IMR-90 (cell line): ENCODE measurements around the gene TPP1. TPM values are rescaled to one million over a fixed set of nuclear protein-coding genes. Genes with fewer than 3 reads are reported as not detected.

Experiments
- ATAC-seq: fragments of 200-7000 bp; cut with Tn5 transposase; 2 replicates; pipeline ENCODE4 v1.9.1; 2020; ENCODE audit warnings: low read depth, mild to moderate bottlenecking, moderate library complexity
- BruUV-seq: library from RNA; stranded (reverse); fragments of 400-500 nt; replicated peaks from 2 replicates; lab custom pipeline; 2021; lab: Mats Ljungman, UMichigan
- CTCF ChIA-PET: fragments of 300-600 bp; formaldehyde crosslinking; extraction: SDS; loops from one replicate; lab custom pipeline; 2021; ENCODE audit warnings: antibody characterized with exemption; lab: Yijun Ruan, JAX
- POLR2A ChIA-PET: fragments of 300-600 bp; sonication (Branson Sonifier 250); formaldehyde crosslinking; loops from one replicate; lab custom pipeline; 2022; ENCODE audit warnings: antibody characterized with exemption; ENCODE audit not compliant: unreplicated experiment; lab: Charles Lee
- DNase-seq: peaks from one replicate; pipeline ENCODE4 v3.0.0; 2013
- H2AFZ ChIP-seq: replicated peaks from 2 replicates; pipeline ENCODE3; 2013; ENCODE audit warnings: low read length, mild to moderate bottlenecking; ENCODE audit not compliant: poor library complexity
- H2AK5ac ChIP-seq: 2 replicates; pipeline ENCODE4 v1.6.1; 2013; ENCODE audit warnings: low read depth, low read length, inconsistent platforms
- H2AK9ac ChIP-seq: replicated peaks from 2 replicates; pipeline ENCODE3; 2013; ENCODE audit warnings: mild to moderate bottlenecking, low read depth, low read length, moderate library complexity; ENCODE audit not compliant: poor library complexity
- H2BK120ac ChIP-seq: 2 replicates; pipeline ENCODE4 v1.6.1; 2013; ENCODE audit warnings: low read depth, low read length, inconsistent platforms
- H2BK15ac ChIP-seq: 3 replicates; pipeline ENCODE4 v1.6.1; 2013; ENCODE audit warnings: low read depth, low read length, inconsistent platforms
- H2BK20ac ChIP-seq: 2 replicates; pipeline ENCODE4 v1.6.1; 2013; ENCODE audit warnings: low read depth, mild to moderate bottlenecking, inconsistent platforms, low read length, moderate library complexity
- H2BK5ac ChIP-seq: 2 replicates; pipeline ENCODE4 v1.6.1; 2013; ENCODE audit warnings: mild to moderate bottlenecking, low read depth, low read length, inconsistent platforms; ENCODE audit not compliant: poor library complexity, severe bottlenecking
- H3K14ac ChIP-seq: replicated peaks from 2 replicates; pipeline ENCODE4 v1.6.1; 2013; ENCODE audit warnings: low read depth, low read length, inconsistent platforms
- H3K18ac ChIP-seq: 2 replicates; pipeline ENCODE4 v1.6.1; 2013; ENCODE audit warnings: low read depth, low read length, control low read depth
- H3K23ac ChIP-seq: 2 replicates; pipeline ENCODE4 v1.6.1; 2013; ENCODE audit warnings: low read depth, low read length, inconsistent platforms
- H3K27ac ChIP-seq: 2 replicates; pipeline ENCODE4 v1.5.1; 2013; ENCODE audit warnings: mild to moderate bottlenecking, control low read depth, low read length; ENCODE audit not compliant: insufficient read depth
- H3K27me3 ChIP-seq: 2 replicates; pipeline ENCODE4 v1.6.1; 2013; ENCODE audit warnings: low read length; ENCODE audit not compliant: control insufficient read depth, insufficient read depth
- H3K36me3 ChIP-seq: 2 replicates; pipeline ENCODE4 v1.6.1; 2013; ENCODE audit warnings: low read length, mixed read lengths; ENCODE audit not compliant: control insufficient read depth, insufficient read depth
- H3K4ac ChIP-seq: 2 replicates; pipeline ENCODE4 v1.6.1; 2013; ENCODE audit warnings: low read depth, low read length, inconsistent platforms
- H3K4me1 ChIP-seq: 2 replicates; pipeline ENCODE4 v1.6.1; 2013; ENCODE audit warnings: low read length, mixed read lengths; ENCODE audit not compliant: control insufficient read depth, insufficient read depth
- H3K4me2 ChIP-seq: 2 replicates; pipeline ENCODE4 v1.6.1; 2013; ENCODE audit warnings: low read depth, mild to moderate bottlenecking, control low read depth, low read length, moderate library complexity
- H3K4me3 ChIP-seq: 2 replicates; pipeline ENCODE4 v1.5.1; 2013; ENCODE audit warnings: low read depth, mild to moderate bottlenecking, control low read depth, low read length, moderate library complexity; ENCODE audit not compliant: insufficient read depth
- H3K56ac ChIP-seq: 2 replicates; pipeline ENCODE4 v1.6.1; 2013; ENCODE audit warnings: low read length, inconsistent platforms; ENCODE audit not compliant: insufficient read depth; ENCODE audit errors: extremely low read depth
- H3K79me1 ChIP-seq, 2 experiments: 2 replicates each; pipeline ENCODE4 v1.6.1; 2013; ENCODE audit warnings: low read length in 2 of 2, inconsistent platforms in 1 of 2, low read depth in 1 of 2
- H3K9ac ChIP-seq: 2 replicates; pipeline ENCODE4 v1.6.1; 2013; ENCODE audit warnings: low read depth, low read length, control low read depth
- H3K9me1 ChIP-seq: 2 replicates; pipeline ENCODE4 v1.6.1; 2013; ENCODE audit warnings: low read length, inconsistent platforms; ENCODE audit not compliant: insufficient read depth
- H3K9me3 ChIP-seq: 2 replicates; pipeline ENCODE4 v1.6.1; 2013; ENCODE audit warnings: low read length; ENCODE audit not compliant: control insufficient read depth, insufficient read depth
- H4K20me1 ChIP-seq: 2 replicates; pipeline ENCODE4 v1.6.1; 2013; ENCODE audit warnings: low read length, inconsistent platforms; ENCODE audit not compliant: insufficient read depth
- H4K5ac ChIP-seq: 2 replicates; pipeline ENCODE4 v1.6.1; 2013; ENCODE audit warnings: mild to moderate bottlenecking, low read depth, low read length, control low read depth
- H4K8ac ChIP-seq, 2 experiments: 2 replicates each; pipeline ENCODE4 v1.6.1; 2013; ENCODE audit warnings: low read depth in 2 of 2, low read length in 2 of 2, control low read depth in 1 of 2, inconsistent platforms in 1 of 2
- H4K91ac ChIP-seq: 2 replicates; pipeline ENCODE4 v1.6.1; 2013; ENCODE audit warnings: low read depth, low read length, inconsistent platforms; ENCODE audit not compliant: insufficient read depth
- CEBPB ChIP-seq: IDR thresholded peaks from 2 replicates; pipeline ENCODE4 v1.6.1; 2012; ENCODE audit warnings: low read depth, low read length, improper control_type of control experiment
- CHD1 ChIP-seq: IDR thresholded peaks from 2 replicates; pipeline ENCODE4 v1.6.1; 2012; ENCODE audit warnings: low read depth, low read length, improper control_type of control experiment
- ELK1 ChIP-seq: fragments of 150-350 bp; IDR thresholded peaks from 2 replicates; pipeline ENCODE4 v1.6.1; 2016; ENCODE audit warnings: low read depth, mild to moderate bottlenecking, low read length, moderate library complexity, borderline replicate concordance
- RCOR1 ChIP-seq: IDR thresholded peaks from 2 replicates; pipeline ENCODE4 v1.6.1; 2012; ENCODE audit warnings: mild to moderate bottlenecking, low read length, improper control_type of control experiment; ENCODE audit not compliant: insufficient replicate concordance
- RFX5 ChIP-seq: IDR thresholded peaks from 2 replicates; pipeline ENCODE4 v1.8.0; 2012; ENCODE audit warnings: low read depth, mild to moderate bottlenecking, low read length, moderate library complexity
- SMC3 ChIP-seq: fragments of 150-350 bp; IDR thresholded peaks from 2 replicates; pipeline ENCODE4 v1.6.1; 2016; ENCODE audit warnings: low read depth, mild to moderate bottlenecking, antibody characterized with exemption, low read length, moderate library complexity
- WGBS, 2 experiments: methylation state at CpG; one replicate each; pipeline versions ENCODE4 v1.1.5 to v1.1.7; 2013; ENCODE audit warnings: missing lambda C conversion rate in 2 of 2; ENCODE audit not compliant: insufficient read length in 1 of 2; ENCODE audit errors: extremely low coverage in 2 of 2; 5-methylcytosine and 5-hydroxymethylcytosine counted together
- dilution Hi-C: fragments of 300-500 bp; cut with HindIII; formaldehyde crosslinking; loops from one replicate; pipeline ENCODE4 v1.14.3; 2018; ENCODE audit warnings: low sequenced_read_pairs; ENCODE audit not compliant: unreplicated experiment
- in situ Hi-C: fragments of 300-500 bp; cut with MboI; formaldehyde crosslinking; loops from 3 replicates; pipeline ENCODE4 v1.14.3; 2019; ENCODE audit warnings: low sequenced_read_pairs, inconsistent platforms, mixed read lengths
- intact Hi-C: fragments of 100-400 bp; cut with micrococcal nuclease; formaldehyde crosslinking; loops from 2 replicates; pipeline ENCODE4 v1.10.0; 2022
- polyA plus RNA-seq, 3 experiments: library from polyadenylated mRNA; depleted of rRNA; stranded (reverse); fragments of >200 nt; gene quantifications; 2 replicates each; pipeline ENCODE4 v1.2.3, GENCODE V29; 2012; ENCODE audit warnings: low replicate concordance in 1 of 3
- total RNA-seq: library from RNA; depleted of rRNA; stranded (reverse); fragments of >200 nt; gene quantifications from 2 replicates; pipeline ENCODE4 v1.2.3, GENCODE V29; 2012

TPP1 gene
- total and polyA plus RNA-seq, 2 of the 4 experiments (the other 2 are of a cell fraction), result 33.5 to 108 TPM

GRCh38 chr11:6620636-6621035 is 1.4 kb upstream of the TPP1 start:
- Histone ChIP-seq H2BK15ac (no peak overlapping the region), H3K9me3 (no peaks in the 10 kb centered on the region), H3K4me3 (no peak overlapping the region), H3K14ac (no peak overlapping the region), H3K23ac (no peak overlapping the region), H3K4me2 (no peak overlapping the region), H2AK9ac (no peak overlapping the region), H4K20me1 (peaks cover 9% of the 10 kb centered on the region; the same call in 1 of the 2 replicates), H3K9me1 (peaks cover 15% of the 10 kb centered on the region), H3K4me1 (peaks cover 7% of the 10 kb centered on the region), H4K91ac (no peak overlapping the region), H3K4ac (no peak overlapping the region), H2BK20ac (no peak overlapping the region), H3K36me3 (peaks cover 30% of the 10 kb centered on the region), H4K5ac (no peak overlapping the region), H2AFZ (no peak overlapping the region), H3K9ac (no peak overlapping the region), H2BK120ac (no peak overlapping the region), H3K18ac (no peak overlapping the region), H3K56ac (no peak overlapping the region), H3K79me1 (peaks cover 9 to 33% of the 10 kb centered on the region in 2 experiments), H2AK5ac (no peak overlapping the region), H3K27me3 (no peaks in the 10 kb centered on the region), H3K27ac (no peak overlapping the region), H2BK5ac (no peak overlapping the region), H4K8ac (no peak overlapping the region)
- BruUV-seq, result no TSS peak
- ChIA-PET CTCF (interaction anchor here (0.7 to 0.8 kb wide), 2 partner anchors 11 to 15 kb away, joined by 3 read pairs; no protein-coding TSS in a partner anchor), POLR2A (interaction anchor here (1.0 kb wide), 1 partner anchor 9 kb away, joined by 4 read pairs; the partner anchor contains the start of gene TAF10)
- in situ Hi-C loops (no loop called here), intact Hi-C loops (no loop called here), dilution Hi-C loops (no loop called here)
- WGBS, 2 experiments, result 88% methylated on average over 1 of the region's 1 CpG; no CpG with 5 or more reads in 1 of the 2 experiments
- ATAC-seq, result no peak
- TF ChIP-seq SMC3 (no peak), RCOR1 (no peak), CHD1 (no peak), ELK1 (no peak), CEBPB (no peak), RFX5 (no peak)
- no peak for DNase-seq
